ENCODE results near the gene ANO8. TPM values are rescaled to one million over a fixed set of nuclear protein-coding genes. Genes with fewer than 3 reads are reported as not detected.

The ANO8 gene
- total and polyA plus RNA-seq, 2 of the 13 experiments (the other 11 are each of a cell fraction or from before 2014, with no cell fraction given): 1.8 to 3.5 TPM

GRCh38 chr19:17332677-17333581 is 1.7 kb downstream of the ANO8 start (continued):
- TF ChIP-seq SP2 (CRISPR knock-in tag; IDR thresholded peaks at IDR 0.05) (peak; percentile 46; the same call in 1 of the 2 replicates), GABPA (IDR thresholded peaks at IDR 0.05; ENCODE audit: low read depth, low read length) (no peak), GABPA (CRISPR knock-in tag; IDR thresholded peaks at IDR 0.05; ENCODE audit: low read depth) (no peak), ZNF766 (CRISPR knock-in tag; IDR thresholded peaks at IDR 0.05; ENCODE audit: borderline replicate concordance) (no peak), ZNF24 (IDR thresholded peaks at IDR 0.05) (no peak), NFYB (CRISPR knock-in tag; IDR thresholded peaks at IDR 0.05) (peak; percentile 82), RXRA (CRISPR knock-in tag; IDR thresholded peaks at IDR 0.05) (0 out of 2 replicates have a peak, but pooled peaks have one; percentile 26), FOSL1 (CRISPR knock-in tag; IDR thresholded peaks at IDR 0.05; ENCODE audit: borderline replicate concordance) (no peak), SAP130 (CRISPR knock-in tag; IDR thresholded peaks at IDR 0.05; ENCODE audit: low read depth) (0 out of 2 replicates have a peak, but pooled peaks have one; percentile 22)

GRCh38 chr19:17332360-17332676 is 2.3 kb downstream of the ANO8 start:
- no TSS peak for BruUV-seq (replicated peaks)
- no peak for FAIRE-seq

More at GRCh38 chr19:17332360-17332676, 2.3 kb downstream of the ANO8 start:
- ATAC-seq (no peak), DNase-seq (ENCODE audit: low spot score) (no peak)
- ChIA-PET POLR2A (interaction anchor here (0.6 to 3.7 kb wide), 11 partner anchors 8 to 527 kb away, joined by 3 to 37 read pairs (median 5); partner anchors contain the start of genes BST2, DDA1, MRPL34 and MVB12A), CTCF (ENCODE audit: low intra/inter-chr PET ratio, low total read pairs) (no interaction called here)
- H3K36me3 ChIP-seq (replicated peaks in 1 of 2; ENCODE audit: control insufficient read depth in 1 of 2, insufficient read depth in 2 of 2, low read length in 2 of 2): no peaks in the 10 kb centered on the region
- no peak overlapping the region for H2AFZ ChIP-seq (ENCODE audit: low read length)
- H3K27ac ChIP-seq (ENCODE audit: extremely low read length, insufficient read depth, low read length): no peak overlapping the region
- peak in 1 of 2 experiments; percentile 76 for TF ChIP-seq REST (IDR thresholded peaks at IDR 0.05; ENCODE audit: borderline replicate concordance in 1 of 2, low read depth in 1 of 2, low read length in 2 of 2)
- TF ChIP-seq ZNF468 (CRISPR knock-in tag; IDR thresholded peaks at IDR 0.05): no peak
- H3K4me2 ChIP-seq (ENCODE audit: low read depth, low read length): no peak overlapping the region
- no peaks in the 10 kb centered on the region; a peak in 1 of 5 replicates for H3K27me3 ChIP-seq (ENCODE audit: control insufficient read depth in 1 of 2, insufficient read depth in 2 of 2, low read length in 2 of 2)
- no peaks in the 10 kb centered on the region for H3K79me2 ChIP-seq (ENCODE audit: insufficient read depth, low read length)
- H3K9me3 ChIP-seq (ENCODE audit: low read length): no peaks in the 10 kb centered on the region
- no peak overlapping the region for H3K9ac ChIP-seq (ENCODE audit: insufficient read depth, low read depth, low read length)
- no peak overlapping the region for H3K4me3 ChIP-seq (replicated peaks in 1 of 3; ENCODE audit: insufficient read depth in 1 of 3, low read depth in 2 of 3, low read length in 3 of 3)
- WGBS (ENCODE audit: low lambda C conversion rate): 94% methylated on average over 8 of the region's 8 CpGs
- intact Hi-C loops (cut with micrococcal nuclease; ENCODE audit: unreplicated experiment): no loop called here
- in situ Hi-C loops (cut with HindIII; ENCODE audit: extremely low pct_ligation_motif_present, low pct_unique_long_range_greater_than_20kb): no loop called here
- H3K4me1 ChIP-seq (ENCODE audit: insufficient read depth, low read length): peaks cover 39% of the 10 kb centered on the region
- H4K20me1 ChIP-seq (ENCODE audit: insufficient read depth, low read length): no peaks in the 10 kb centered on the region
